NCI-H1417 (cell line): ENCODE results near the gene ATP1A3.
"Not testable (repeated sequence)": the region's sequence is repeated elsewhere in the genome, so short reads cannot be mapped to it uniquely, and the experiment has no call there.

Experiments used
- DNase-seq, 3 experiments: peaks; one replicate each; lab custom pipeline; 2025; lab: John Stamatoyannopoulos, UW

The ATP1A3 gene

DNA sequence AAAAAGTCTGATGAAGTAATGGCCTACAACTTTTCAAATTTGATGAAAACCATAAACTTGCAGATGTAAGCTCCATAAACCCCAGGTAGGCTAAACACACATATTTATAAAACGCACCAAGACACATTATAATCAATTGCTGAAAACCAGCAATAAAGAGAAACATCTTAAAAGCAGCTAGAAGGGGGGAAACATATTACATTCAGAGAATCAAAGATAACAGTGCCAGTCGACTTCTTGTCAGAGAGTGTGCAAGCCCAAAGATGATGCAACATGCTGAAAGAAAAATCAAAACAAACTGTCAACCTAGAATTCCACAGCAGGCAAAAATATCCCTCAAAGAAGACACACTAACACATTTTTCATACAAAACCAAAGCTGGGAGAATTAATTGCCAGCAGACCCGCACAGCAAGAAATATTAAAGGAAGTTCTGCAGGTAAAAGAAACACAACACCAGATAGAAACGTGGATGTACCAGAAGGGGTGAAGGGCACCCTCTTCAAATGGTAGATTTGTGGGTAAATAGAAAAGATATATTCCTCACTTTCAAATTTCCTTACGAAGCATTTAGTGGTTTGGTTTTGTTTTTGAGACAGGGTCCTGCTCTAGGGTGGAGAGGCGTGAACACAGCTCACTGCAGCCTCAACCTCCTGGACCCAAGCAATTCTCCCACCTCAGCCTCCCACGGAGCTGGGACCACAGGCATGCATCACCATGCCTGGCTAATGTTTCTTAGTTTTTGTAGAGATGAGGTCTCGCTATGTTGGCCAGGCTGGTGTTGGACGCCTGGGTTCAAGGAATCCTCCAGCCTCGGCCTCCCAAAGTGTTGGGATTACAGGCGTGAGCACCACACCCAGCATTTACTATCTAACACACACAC lies 16.5 kb upstream of the ATP1A3 start:
- no peak for DNase-seq

DNA sequence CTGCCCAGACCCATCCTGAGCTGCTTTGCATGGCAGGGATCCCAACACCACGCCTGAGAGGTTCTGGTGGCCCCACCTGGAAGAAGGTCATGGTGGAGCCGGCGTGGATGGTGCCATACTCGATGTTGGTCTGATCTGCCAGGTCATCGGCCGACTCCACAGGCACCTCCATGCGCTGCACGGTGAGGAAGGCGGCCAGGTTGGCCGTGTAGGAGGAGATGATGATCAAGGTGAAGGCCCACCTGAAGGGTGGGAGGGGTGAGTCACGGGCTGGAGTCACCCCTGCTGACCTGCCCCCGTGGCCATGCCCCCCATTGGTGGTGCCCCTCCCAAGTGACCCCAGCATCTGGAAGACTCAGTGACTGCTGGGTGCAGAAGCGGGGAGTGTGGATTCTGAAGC lies 12.5 kb upstream of the ATP1A3 start:
- DNase-seq, result no peak

DNA sequence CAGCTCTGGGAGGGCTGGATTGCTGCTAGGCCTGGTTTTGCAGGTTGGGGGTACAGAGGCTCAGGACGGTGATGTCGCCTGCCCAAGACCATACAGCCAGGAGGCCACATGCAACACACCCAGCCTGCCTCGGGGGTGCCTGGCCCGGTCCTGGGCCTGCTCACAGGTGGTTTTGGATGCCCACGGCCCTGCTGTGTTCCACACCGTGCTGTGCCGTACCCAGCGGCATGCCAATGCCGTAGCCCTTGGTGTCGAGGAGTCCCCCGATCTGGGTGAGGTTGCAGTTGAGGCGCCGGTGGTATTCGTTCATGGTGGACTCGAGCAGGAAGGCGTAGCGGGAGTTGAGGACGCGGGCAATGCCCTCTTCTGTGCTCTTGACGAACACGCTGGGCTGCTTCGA lies 11.5 kb upstream of the ATP1A3 start:
- DNase-seq, result no peak

DNA sequence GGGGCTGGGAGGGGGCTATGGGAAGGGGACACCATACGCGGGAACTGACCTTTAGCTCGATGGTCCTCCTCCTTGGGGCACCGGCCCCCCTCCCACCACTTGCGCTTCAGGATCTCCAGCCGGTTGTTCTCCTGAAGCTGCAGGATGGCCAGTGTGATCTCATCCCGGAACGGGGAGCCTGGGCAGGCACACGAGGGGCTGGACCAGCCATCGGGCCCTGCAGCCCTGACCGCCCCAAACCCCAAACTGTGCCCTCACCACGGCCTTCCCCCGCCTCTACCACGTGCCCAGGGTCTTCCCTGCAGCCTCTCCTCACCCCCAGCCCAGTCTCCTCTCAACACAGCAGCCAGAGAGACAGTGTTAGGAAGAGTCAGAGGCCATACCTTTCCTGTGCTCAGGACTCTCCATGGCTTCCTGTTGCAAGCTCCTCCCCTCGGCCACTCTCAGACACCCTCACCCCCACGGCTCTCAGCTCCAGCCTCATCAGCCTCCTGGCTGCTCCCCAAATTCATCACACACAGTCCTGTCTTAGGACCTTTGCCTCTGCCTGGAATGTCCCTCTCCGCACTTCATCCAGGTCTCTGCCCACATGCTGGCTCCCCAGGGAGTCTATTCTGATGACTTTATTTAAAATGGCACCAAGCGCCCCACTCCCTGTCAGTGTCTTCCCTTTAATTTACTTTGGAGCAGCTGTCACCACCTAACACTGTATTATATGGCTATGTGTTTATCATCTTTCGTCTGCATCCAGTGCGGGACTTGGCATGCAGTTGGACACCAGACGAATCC lies 9.7 kb upstream of the ATP1A3 start:
- no peak for DNase-seq

DNA sequence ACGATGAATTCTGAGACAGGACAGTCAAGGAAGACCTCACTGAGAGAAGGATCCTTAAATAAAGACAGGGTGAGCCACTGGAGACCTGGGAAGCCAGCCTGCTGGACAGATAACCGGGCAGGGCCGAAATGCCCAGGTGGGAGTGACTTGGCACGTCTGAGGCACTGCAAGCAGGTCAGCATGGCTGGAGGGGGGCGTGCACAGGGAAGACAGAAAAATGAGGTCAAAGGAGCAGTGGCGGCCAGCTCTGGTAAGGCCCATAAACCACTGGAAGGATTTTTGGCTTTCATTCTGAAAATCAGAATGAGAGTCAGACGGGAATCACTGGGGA lies 5.8 kb upstream of the ATP1A3 start:
- DNase-seq, result no peak

DNA sequence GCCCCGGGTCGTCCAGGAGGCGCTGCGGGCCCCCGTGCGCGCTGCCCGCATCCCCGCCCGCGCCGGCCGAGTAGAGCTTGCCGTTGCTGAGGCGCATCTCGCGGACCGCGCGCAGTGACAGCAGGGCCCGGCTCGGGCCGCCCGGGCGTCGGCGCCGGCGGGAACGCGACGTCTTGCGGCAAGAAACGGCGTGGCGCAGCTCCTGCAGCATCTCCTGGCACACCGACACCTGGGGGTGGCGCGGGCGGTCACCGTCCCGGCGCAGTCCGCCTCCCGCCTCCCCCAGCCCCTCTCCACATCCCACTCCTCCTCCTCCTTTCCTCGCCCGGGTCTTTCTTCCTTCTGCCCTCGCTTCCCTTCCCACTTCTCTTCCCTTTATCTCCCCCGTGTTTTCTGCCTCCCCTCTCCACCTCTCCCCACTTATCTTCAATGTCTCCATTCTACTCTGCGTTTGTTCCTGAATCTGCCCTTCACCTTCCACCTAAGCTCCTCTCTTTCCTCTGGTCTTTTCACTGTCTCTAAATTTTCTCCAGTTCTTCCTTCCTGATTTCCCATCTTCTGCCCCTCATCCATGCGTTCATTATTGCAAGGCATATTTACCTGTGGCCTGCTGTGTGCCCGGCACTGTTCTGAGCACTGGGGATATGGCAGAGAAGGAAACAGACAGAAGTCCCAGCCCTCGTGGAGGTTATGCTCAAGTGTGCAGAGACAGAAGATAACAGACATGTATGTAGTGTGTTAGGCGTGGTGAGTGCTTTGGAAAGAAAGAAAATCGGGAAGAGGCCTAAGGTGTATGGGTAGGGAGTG lies 5.2 kb upstream of the ATP1A3 start:
- DNase-seq, result peak in 2 of 3 experiments; percentile 46 to 52

DNA sequence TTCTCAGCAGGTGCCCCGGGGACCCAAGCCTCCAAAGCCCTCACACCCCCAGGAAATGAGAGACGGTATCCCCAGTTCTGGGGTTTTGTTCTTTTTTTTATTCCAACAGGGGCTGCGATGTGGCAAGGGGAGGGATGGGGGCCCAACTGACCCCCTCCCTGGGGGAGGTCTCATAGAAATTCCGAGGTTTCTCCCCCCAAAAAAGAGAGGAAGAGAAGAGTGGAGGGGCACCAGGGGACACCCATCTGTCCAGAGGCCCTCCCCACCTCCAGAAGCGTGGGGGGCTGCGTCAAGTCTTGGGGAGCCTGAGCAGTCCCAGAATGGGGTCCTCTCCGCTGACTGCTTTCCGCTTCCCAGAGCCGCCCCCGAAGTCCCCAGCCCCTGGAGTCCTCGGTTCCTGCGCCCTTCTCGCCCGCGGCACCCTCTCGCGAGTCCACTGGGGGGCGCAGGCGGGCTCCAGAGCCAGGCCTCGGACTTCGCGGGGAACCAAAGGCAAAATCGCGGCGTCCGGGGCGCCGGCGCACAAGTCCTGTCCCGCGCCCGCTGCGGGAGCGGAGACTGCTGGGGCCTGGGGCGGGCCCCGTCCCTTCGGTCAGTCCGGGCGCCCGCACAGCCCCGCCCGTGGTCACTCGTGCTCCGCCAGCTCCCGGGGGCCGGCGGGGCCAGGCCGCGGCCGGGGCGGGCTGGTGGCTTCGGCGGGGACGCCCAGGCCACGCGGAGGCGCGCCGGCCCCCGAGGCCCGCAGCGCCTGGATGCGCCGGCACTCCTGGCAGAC lies 4.4 kb upstream of the ATP1A3 start:
- DNase-seq, result peak; percentile 52 to 66 (median 62)

DNA sequence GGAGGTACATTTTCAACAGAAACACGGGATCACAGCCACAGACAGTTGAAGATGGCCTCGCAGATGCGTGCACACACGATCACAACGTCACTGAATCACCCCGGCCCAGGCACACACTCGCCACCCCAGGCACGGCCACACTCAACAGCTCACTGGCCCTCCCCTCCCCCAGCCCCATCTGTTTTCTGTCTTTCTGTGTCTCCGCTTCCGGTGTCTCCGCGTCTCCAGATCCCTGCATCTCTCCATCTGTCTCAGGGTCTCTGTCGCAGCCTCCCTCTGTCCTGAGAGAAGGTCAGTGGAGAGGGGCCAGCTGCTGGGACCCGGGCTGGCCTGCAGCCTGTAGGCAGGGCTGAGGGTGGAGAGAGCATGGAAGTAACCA lies 3.8 kb upstream of the ATP1A3 start:
- peak in 2 of 3 experiments; percentile 48 to 60 for DNase-seq

DNA sequence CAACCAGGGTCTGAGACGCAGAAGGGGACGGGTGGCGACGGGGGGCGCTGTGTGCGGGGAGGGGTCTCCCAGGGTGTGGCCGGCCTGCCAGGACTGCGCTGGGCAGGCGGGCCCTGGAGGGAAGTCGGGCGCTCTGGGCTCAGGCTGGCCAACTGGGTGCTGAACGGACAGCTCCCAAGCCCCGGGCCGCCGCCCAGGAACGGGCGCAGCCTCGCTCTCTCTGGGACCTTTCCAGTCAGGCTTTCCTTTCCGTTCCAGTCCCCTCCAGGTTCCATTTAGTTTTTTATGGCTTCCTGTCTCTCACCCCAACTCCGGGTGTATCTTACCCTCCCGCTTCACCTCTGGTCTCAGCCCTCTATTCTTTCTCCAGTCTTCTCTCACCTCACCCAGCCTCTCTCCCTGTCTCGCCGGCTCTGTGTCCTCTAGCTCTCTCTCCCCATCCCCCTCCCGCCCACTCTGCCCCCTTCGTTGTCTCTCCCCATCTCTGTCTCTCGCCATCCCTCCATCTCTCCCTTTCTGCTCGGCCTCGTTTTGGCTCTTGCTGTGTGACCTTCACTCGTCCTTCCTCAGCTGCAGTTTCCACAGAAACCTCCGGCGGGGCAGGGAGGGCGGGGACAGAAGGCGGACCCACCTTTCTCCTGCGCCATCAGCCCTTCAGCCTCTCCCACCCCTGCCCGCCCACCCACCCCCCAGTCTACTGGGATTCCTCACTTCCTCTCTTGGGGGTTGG lies 3.3 kb upstream of the ATP1A3 start:
- DNase-seq, result peak in 2 of 3 experiments; percentile 48 to 54

DNA sequence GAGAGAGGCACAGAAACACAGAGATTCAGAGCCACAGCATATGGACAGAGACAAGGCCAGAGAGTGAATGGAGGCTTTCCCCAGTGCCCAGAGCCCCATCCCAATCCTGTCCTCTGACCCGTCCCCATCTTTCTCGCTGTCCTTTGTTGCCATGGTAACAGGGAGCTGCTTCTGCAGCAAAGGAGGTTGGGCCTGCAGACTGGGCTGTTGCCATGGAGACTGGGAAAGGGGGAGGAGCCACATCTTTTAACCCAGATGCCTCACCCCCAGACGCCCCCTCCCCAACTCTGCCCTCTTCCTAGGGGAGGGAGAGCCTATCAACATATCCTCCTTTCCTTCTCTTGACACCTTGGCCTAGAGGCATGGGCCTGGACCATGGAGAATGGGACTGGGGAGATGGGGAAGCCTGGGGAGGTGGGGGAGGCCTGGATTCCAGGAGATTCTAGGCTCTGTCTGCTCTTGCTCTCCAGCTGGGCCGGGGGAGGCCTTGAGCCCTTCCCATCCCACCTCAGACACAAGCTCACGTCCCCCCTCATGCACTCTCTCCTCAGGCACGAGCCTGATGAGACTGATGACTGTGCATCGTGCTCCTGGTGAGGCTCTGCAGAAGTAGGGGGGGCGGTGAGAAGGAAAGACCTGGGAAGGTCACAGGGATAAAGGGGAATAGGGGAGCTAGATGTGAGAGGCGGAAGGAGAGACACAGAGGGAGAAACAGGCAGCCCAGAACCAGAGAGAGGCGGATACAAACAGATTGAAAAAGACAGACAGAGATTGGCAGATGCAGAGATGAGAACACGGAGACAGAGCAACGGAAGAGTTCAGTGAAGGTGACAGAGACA lies 2.1 kb upstream of the ATP1A3 start:
- DNase-seq, result peak in 2 of 3 experiments; percentile 49 to 75

DNA sequence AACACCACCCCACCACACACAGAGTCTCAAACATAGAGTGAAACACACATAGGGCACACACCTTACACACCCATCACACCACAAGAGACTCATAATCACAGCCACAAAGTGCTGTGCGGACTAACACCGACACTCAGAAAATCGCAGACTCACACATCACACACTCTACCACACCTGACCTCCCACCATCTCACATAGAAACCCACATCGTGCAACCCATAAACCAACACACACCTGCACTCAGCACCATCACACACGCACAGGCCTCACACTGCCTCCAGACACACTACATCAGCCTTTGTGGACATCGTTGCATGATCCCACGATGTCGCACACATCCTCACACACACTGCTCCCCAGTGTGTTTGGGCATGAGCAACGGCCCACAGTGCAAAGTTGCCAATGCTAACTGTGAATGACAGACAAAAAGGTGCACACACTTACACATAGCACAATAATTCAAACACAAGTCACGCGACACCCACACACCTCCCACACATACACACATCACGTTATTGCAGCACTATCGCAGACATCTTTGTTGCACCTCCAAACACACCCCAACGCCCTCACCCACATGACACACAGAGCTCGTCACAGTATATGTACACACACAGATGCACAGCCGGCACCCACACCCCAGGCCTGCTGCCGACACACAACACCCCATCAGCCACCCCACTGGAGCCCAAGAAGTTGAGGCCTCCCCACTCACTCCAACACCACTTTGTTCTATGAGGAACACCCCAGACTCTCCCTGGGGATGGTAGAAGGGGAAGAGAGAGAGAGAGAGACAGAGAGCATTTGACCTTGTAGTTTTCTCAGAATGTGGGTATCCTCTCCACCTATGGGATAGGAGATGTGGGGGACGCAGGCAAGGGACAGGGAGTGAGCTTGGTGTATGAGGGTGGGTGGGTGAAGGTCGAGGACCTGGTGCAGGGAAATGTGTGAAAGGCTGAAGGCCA lies 1.2 kb upstream of the ATP1A3 start:
- DNase-seq, result no peak

DNA sequence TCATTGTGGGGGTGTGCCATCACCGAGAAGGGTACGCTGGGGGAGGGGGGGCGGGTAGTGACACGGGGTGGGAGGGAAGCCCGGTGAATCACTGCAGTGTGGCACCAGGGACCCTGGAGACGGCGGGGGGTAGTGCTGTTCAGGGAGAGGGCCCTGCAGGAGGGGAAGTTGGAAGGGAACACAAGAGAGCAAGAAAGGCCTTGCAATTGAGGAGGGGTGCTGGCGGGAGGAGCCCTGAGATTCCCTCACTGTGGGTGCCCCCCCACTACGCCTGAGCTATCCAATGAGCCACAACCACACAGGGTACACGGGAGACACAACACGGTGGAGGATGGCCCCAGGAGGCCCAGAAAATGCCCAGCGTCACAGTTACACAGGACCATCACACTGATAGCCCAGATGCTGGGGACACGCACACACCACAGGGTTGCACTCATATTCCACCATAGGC lies 516 bp upstream of the ATP1A3 start:
- DNase-seq, result peak in 1 of 3 experiments; percentile 57

DNA sequence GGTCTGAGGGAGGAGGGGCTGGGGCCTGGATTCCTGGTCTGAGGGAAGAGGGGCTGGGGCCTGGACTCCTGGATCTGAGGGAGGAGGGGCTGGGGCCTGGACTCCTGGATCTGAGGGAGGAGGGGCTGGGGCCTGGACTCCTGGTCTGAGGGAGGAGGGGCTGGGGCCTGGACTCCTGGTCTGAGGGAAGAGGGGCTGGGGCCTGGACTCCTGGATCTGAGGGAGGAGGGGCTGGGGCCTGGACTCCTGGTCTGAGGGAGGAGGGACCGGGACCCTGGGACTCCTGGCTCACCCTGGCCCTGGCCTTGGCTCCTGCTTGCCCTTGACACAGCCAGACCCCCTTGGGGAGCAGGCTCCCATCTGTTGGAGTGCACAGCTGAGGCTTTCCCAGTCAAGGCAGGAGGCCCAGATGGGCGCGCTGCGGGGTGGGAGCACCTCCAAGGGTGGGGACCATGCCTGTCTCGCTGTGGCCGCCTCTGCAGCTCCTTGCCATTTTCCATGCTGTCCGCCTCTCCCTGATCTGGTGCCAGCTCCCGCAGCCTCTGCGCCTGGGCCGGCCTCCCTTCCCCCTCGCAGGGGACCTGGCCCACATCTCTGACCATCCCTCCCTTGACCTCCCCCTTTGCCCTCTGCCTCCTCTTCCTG lies 2.0 kb downstream of the ATP1A3 start:
- not testable (repeated sequence) for DNase-seq

DNA sequence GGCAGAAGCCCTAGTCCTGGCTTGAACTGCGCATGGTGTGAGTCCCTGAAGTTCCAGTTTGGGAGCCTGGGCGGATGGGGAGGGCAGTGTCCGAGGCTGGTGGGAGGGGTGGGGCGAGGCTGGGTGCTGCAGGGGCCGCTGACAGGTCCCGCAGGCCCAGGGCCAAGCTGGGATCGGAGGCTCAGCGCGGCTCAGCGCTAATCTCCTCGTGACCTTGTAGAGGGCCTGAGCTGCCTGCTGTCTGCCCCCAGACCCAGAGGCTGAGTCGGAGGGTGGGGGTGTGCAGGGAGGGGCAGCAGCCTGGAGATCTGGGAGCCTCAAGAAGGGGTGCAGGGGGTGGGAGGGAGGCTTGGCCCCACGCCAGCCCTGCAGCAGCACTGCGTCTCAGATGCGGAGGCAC lies 3.0 kb downstream of the ATP1A3 start:
- no peak for DNase-seq

DNA sequence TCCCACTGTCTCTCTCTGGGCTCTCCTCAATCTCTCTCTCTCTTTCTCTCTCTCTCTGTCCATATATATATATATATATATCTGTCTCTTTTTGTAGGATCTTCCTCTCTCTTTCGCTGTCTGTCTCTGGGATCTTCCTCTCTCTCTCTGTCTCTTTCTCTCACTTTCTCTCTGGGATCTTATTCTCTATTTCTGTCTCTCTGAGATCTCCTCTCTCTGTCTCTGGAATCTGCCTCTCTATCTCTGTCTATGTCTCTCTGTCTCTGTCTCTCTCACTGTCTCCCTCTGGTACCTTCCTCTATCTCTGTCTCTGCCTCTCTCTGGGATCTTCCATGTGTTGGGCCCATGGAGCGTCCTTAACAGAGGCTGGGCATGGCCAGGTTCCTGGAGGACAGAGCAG lies 3.4 kb downstream of the ATP1A3 start:
- no peak for DNase-seq

DNA sequence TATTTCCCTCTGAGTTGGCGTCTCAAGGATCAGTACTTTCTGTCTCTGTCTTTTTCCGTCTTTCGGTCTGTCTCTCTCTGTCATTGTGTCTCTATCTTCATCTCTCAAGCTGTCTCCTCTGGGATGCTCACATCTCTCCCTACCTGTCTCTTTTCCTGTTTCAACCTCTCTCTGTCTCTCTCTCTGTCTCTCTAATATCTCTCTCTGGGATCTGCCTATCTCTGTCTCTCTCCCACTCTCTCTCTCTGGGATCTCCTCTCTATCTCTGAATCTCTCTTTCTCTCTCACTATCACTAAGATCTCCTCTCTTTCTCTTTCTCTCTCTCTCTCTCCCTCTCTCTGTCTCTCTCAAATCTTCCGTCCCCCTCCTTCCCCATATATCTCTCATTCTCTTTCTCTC lies 4.0 kb downstream of the ATP1A3 start:
- DNase-seq, result no peak

DNA sequence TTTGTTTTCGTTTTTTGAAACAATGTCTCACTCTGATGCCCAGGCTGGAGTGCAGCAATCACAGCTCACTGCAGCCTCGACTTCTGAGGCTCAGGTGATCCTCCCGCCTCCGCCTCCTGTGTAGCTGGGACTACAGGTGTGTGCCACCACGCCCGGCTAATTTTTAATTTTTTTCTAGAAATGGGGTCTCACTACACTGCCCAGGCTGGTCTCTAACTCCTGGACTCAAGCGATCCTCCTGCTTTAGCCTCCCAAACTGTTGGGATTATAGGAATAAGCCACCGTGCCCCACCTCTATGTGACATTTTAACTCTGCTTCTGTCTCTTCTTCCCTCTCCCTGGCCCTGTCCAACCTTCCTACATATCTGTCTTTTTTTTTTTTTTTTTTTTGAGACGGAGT lies 5.1 kb downstream of the ATP1A3 start:
- DNase-seq, result no peak

DNA sequence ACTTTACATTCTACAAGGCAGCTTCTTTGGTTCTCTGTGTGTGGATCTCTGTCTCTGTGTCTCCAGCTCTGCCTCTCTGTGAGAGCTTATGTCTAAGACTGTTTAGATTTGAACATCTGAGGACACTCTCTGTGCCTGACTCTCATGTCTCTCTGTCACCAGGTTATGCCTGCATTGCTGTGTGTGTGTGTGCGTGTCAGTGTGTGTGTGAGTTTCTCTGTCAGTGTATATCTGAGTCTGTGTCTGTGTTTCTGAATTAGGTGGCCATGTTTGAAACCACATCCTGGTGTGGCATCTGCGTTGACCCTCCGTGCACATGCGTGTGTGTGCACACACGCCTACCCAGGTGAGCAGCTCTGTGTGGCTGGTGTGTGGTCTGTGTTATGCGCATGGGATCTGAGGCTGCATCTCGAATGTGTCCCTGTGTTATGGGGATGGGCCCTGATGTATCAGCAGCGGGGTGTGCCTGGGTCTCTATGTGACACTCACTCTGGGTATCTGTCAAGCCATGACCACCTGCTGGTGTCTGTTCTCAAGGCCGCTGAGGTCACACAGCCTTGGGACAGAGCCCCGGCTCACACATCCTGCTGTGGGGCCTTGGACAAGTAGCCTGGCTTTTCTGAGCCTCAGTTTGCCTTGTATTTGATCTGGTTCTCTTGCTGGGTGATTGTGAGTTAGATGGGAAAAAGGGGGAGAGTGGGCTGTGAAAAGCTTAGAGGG lies 6.7 kb downstream of the ATP1A3 start:
- no peak for DNase-seq
